Lower lobe of right lung (tissue), 2 donors: ENCODE results near the gene LRRK1. TPM values are rescaled to one million over a fixed set of nuclear protein-coding genes. Genes with fewer than 3 reads are reported as not detected.

ENCODE experiments used
- ATAC-seq, 2 donors: fragments of 200-7000 bp; cut with Tn5 transposase; one replicate each; pipeline ENCODE4 v1.9.1; 2020 to 2022; ENCODE audit warnings: mild to moderate bottlenecking in 2 of 2, moderate library complexity in 2 of 2
- DNase-seq: peaks from one replicate; pipeline ENCODE4 v3.0.0-alpha.2; 2020
- H3K27ac ChIP-seq: fragments of 200-600 bp; one replicate; pipeline ENCODE4 v1.8.0; 2022
- H3K27me3 ChIP-seq: fragments of 200-600 bp; one replicate; pipeline ENCODE4 v1.8.0; 2022; ENCODE audit warnings: low read depth
- H3K36me3 ChIP-seq: fragments of 200-600 bp; one replicate; pipeline ENCODE4 v1.8.0; 2022; ENCODE audit warnings: mild to moderate bottlenecking
- H3K4me1 ChIP-seq: fragments of 200-600 bp; one replicate; pipeline ENCODE4 v1.8.0; 2022
- H3K4me3 ChIP-seq: fragments of 200-600 bp; one replicate; pipeline ENCODE4 v1.8.0; 2022; ENCODE audit warnings: mild to moderate bottlenecking
- H3K9me3 ChIP-seq: fragments of 200-600 bp; one replicate; pipeline ENCODE4 v1.8.0; 2022
- CTCF ChIP-seq: fragments of 200-600 bp; IDR thresholded peaks from one replicate; pipeline ENCODE4 v1.8.0; 2022; ENCODE audit warnings: antibody characterized with exemption, mild to moderate bottlenecking
- intact Hi-C: fragments of 100-400 bp; cut with DNase I; formaldehyde crosslinking; loops from one replicate; pipeline ENCODE4 v1.11.0; 2022
- total RNA-seq: library from RNA; stranded (reverse); fragmentation: NEBNext Ultra II Directional; extraction: Animal tissue kit (Norgen Biotek cat#: 25700); gene quantifications from one replicate; pipeline ENCODE4 v1.2.1, GENCODE V29; 2021
- donor health status: DM: no; HTN: yes; CAD: no; lungs with severe emphysema.

LRRK1 gene
- total RNA-seq, 1 donor from 2014 or later: 24.3 TPM

GRCh38 chr15:100923076-100923475, 3.9 kb downstream of the LRRK1 start:
- intact Hi-C loops: no loop called here
- no peak for TF ChIP-seq CTCF
- Histone ChIP-seq H3K4me1 (peaks cover 22% of the 10 kb centered on the region), H3K36me3 (peaks cover 15% of the 10 kb centered on the region), H3K9me3 (no peaks in the 10 kb centered on the region), H3K4me3 (no peak overlapping the region), H3K27me3 (no peaks in the 10 kb centered on the region), H3K27ac (no peak overlapping the region)
- ATAC-seq: no peak
- no peak for DNase-seq

- no peak overlapping the region for H3K4me3 ChIP-seq
- H3K27ac ChIP-seq: no peak overlapping the region
- no peaks in the 10 kb centered on the region for H3K27me3 ChIP-seq
- TF ChIP-seq CTCF: no peak
- ATAC-seq (no peak), DNase-seq (no peak)
- H3K9me3 ChIP-seq: no peaks in the 10 kb centered on the region
- H3K4me1 ChIP-seq: peaks cover 15% of the 10 kb centered on the region
- intact Hi-C loops: no loop called here
- peaks cover 18% of the 10 kb centered on the region for H3K36me3 ChIP-seq
Observed at GRCh38 chr15:100923902-100924301, 4.7 kb downstream of the LRRK1 start.

DNA sequence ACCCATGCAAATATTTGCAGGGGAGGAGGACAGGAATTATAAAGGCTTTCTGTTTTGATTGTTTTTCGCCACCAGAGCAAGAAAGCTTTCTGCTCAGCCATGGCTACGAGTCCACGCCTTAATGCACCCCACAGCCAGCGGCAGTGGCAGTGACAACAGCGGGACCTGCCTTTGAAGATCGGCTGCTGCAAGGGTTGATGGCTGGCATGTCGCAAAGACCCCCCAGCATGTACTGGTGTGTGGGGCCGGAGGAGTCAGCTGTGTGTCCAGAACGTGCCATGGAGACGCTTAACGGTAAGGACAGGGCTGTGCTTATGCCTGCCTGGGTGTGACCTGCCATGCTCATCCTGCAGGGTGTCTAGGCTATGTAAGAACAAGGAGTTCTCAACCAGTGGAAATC, 5.3 kb downstream of the LRRK1 start:
- Histone ChIP-seq H3K36me3 (peaks cover 18% of the 10 kb centered on the region), H3K4me3 (no peak overlapping the region), H3K27ac (no peak overlapping the region), H3K9me3 (no peaks in the 10 kb centered on the region), H3K4me1 (peaks cover 15% of the 10 kb centered on the region), H3K27me3 (no peaks in the 10 kb centered on the region)
- no peak for TF ChIP-seq CTCF
- DNase-seq: no peak
- intact Hi-C loops: no loop called here
- ATAC-seq: no peak

DNA sequence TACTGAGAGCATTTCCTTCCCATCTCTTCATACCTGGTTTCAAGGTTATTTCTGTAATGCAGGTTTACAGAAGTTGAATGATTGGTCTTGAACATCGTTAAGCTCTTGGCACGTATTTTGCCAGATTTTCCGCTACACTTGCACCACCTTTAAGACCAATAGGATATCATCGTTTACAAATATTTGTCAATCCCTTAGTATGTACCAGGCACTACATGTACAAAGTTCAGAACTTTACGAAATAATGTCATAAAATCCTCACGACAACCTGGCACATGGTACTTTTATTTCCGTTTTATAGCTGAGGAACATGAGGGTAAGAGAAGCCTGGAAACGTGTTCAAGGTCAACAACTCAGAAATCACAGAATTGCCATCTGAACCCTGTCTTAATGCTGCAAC, 6.3 kb downstream of the LRRK1 start:
- Histone ChIP-seq H3K4me1 (peaks cover 8% of the 10 kb centered on the region), H3K9me3 (no peaks in the 10 kb centered on the region), H3K36me3 (peaks cover 18% of the 10 kb centered on the region), H3K27ac (no peak overlapping the region), H3K27me3 (no peaks in the 10 kb centered on the region), H3K4me3 (no peak overlapping the region)
- ATAC-seq: no peak
- DNase-seq: no peak
- intact Hi-C loops: no loop called here
- TF ChIP-seq CTCF: no peak

DNA sequence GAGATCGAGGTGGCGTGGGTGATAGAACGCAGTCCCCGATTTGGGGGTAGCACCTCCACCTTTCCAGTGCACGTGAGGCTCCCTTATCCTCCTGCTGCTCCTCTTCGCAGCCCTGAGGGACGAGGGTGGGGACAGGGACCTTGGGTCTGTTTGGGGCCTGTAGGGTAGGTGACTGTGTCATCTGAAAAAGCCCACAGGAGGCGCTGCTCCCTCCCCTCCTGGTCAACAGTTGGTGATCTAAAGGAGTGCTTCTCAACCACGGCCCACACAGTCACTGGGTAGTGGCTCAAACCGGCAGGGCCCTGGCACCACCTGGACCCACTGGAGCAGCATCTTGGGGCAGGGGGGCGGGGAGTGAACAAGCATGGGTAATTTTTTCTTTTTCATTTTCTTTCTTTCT, 7.1 kb downstream of the LRRK1 start:
- H3K9me3 ChIP-seq: no peaks in the 10 kb centered on the region
- peaks cover 8% of the 10 kb centered on the region for H3K4me1 ChIP-seq
- intact Hi-C loops: no loop called here
- H3K4me3 ChIP-seq: no peak overlapping the region
- H3K36me3 ChIP-seq: peaks cover 18% of the 10 kb centered on the region
- TF ChIP-seq CTCF: no peak
- no peaks in the 10 kb centered on the region for H3K27me3 ChIP-seq
- H3K27ac ChIP-seq: no peak overlapping the region
- ATAC-seq: no peak
- no peak for DNase-seq
